ENCODE measurements around the gene TBX18.

Gene TBX18

DNA sequence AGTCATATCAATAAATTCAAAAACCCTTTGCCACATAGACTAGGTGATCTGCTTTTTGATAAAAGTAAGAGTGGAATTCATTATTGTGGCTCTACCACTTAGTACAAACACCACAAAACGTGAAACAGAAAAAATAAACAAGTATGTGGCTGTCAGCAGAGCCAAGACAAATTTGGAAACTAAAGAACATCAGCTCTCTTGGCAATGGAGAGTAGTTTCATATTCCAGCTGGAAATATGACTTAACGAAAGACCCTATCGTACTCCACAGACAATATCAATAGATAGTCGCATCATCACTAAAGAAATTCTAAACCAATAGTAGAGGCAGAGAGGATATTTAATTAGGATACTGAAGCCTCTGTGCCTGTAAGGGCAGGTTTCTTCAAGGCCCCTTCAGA lies 20.8 kb downstream of the TBX18 start:
- DNase-seq = no peak

DNA sequence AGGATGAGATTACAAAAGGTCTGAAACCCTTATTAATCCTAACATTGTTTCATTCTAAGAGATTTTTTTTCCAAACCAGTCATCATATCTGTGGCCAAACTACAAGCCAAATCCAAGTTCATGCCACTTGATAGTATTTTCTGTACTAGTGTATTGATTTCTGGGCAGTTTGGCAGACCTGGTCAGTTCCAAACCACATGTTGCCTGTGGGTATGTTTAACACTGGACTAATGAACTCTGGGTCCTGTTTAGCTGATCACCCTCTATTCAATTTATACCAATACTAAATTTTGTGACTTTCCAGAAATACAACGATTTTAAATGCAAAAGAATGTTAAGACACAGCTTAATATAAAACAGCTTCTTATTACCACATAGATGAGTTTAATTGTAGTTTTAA lies 24.0 kb downstream of the TBX18 start:
- no peak for DNase-seq

DNA sequence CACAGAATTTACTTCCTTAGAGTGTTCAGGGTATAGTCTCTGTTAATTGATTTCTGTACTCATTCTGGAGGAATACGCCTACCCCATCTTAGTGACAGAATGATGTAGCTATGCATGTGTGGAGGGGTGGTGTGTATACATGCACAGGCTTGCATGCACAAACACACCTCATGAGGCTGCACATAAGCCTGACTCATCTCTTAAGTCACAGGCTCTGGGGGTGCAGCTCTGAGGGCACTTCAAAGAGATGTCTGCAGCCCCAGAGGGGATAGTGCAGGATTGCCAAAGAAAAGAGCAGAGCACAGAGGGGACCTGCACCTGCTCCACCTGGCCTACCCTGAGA lies 24.6 kb downstream of the TBX18 start:
- DNase-seq = no peak

DNA sequence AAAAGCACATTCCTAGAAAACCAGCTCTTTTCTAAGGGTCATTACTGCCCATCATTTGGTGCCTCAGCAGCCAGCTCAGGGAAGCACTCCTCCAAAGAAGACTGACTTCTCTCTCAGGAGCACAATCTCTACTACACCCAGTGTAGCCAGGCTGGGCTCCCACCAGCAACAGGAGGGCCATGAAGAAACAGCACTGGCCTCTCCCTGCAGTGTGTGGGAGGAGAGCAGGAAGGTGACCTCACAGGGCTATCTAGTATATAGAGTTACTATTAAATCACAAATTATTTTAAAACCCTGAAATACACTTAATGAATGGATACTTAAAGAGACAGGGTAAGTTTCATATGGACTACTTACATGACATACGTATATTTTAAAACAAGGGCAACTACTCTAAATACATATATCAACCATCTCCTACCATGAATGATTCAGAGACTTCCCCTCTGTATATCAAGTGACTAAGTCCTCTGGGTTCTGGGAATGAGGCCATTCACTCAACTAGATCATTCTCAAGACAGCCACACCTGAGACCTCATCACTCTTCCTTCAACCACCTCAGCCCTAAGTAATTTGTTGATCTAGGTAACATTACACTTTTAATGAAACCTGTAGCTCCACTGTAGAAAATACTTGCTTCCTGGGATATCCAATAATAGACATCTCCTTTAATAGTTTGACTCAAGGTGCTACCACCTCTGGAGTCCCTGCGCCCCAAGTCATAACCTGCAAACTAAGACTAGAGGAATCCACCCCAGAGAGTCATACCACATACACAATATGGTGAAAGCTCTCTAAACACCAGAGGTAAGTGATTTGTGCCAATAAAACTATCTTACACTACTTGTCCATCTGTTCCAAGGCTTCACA lies 25.2 kb downstream of the TBX18 start:
- DNase-seq = no peak

DNA sequence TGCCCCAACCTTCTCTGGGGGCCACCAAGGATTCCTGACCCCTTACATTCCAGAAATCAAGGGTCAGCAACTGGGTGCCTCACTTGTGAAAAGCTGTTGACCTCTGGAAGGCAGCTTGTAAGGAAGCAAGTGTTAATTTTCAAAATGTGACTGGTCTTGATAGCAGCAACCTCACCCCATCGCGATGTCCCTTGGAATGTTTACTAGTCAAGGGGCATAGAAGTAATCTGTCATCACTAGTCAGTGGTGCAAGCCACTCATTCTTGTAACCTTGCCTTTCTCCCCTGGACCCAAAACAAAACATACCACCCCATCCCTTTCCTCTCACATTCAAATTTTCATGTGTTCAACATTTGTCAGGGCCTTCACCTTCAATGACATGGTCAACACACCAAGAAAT lies 30.5 kb downstream of the TBX18 start:
- DNase-seq = no peak

DNA sequence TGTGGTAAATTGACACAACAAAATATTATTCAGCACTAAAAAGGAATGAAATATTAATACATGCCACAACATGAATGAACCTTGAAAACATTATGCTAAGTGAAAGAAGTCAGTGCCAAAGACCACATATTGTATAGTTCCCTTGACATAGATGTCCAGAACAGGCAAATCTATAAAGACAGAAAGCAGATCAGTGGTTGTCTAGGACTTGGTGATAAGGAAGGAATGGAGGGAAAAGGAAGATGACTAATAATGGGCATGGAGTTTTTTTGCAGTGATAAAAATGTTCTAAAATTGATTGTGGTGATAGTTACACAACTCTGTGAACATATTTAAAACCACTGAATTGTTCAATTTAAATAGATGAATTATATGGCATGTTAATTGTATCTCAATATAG lies 32.5 kb downstream of the TBX18 start:
- DNase-seq = no peak

DNA sequence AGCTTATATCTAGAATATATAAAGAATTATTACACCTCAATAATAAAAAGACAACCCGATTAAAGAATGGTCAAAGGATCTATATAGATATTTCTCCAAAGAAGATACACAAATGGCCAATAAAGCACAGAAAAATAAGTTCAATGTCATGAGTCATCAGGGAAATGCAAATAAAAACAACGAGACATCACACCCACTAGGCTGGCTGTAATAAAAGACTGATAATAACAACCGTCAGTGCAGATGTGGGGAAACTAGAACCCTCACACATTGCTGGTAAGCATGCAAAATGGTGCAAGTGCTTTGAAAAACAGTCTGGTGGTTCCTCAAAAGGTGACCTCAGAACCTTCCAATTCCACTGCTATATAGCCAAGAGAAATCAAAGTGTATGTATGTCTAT lies 33.0 kb downstream of the TBX18 start:
- no peak for DNase-seq

DNA sequence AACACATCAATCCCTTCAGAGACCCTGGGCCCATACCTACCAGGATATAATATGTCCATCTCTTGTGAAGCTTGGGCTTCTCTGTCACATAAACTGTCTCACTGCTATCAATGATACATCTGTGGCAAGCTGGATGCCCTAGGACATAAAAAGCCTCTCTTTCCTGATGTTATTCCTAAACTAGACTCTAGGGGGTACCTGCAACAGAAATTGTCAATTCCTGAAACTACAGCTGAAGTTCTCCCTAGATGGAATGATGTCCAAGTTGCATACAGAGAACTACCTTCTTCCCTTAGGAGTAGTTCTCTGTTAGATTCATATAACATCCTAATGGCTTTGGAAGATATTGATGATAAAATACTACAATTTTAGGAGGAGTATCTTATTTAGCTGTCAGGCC lies 35.8 kb downstream of the TBX18 start:
- no peak for DNase-seq

DNA sequence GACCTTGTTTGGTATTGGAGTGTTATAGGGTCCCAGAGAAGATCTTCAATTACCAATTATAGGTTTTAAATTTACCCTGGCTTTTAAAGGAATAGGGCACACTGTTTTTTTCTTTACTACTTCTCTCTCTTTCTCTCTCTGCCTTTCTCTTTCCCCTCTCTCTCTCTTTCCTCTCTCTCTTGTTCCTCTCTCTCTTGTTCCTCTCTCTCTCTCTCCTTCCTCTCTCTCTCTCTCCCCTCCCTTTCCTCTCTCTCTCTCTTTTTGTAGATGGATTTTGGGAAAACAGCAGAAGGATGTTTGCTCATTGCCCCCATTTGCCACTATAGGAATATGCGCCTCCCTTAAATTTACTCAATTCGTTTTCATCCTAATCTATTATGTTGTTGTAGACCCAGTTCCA lies 45.2 kb downstream of the TBX18 start:
- no peak for DNase-seq

DNA sequence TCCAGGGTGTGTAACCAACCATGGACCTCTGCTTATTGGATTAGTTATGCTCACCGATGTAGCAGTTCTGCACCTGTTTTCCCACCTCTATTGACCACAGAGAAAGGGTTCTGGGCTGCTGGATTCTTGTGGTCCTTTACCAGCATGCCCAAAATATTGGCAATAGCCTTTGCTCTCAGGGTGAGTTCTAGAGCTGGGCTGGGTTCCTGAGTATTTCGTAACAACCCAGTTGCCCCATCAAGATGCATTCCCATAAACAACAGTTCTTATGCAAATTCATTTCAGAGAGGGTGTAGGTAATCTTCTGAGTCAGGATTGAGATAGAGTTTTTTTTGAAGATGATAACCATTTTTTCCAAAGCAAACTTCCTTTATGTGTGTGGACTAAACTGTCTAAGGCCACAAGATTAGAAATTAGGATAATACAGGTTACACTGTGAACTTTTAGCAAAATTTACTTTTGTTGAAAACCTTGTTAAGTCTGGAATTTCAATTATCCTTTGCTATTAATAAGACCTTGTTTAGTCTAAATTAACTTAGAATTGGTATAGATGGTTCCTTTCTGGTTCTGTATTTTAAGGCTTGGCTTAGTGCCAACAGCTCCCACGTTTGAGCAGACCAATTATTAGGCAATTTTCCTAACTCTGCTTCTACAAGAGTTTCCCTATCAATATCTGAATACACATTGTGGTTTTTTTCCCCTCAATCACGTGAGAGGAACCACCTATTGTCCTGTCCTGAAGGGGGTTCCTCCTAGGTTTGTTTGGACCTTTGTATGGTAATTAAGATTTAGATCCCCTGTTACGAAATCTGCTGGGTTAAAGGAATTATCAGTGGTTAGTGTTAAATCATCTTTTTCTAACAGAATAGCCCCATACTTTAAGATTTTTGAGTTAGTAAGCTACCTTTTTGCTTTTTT lies 46.1 kb downstream of the TBX18 start:
- no peak for DNase-seq

DNA sequence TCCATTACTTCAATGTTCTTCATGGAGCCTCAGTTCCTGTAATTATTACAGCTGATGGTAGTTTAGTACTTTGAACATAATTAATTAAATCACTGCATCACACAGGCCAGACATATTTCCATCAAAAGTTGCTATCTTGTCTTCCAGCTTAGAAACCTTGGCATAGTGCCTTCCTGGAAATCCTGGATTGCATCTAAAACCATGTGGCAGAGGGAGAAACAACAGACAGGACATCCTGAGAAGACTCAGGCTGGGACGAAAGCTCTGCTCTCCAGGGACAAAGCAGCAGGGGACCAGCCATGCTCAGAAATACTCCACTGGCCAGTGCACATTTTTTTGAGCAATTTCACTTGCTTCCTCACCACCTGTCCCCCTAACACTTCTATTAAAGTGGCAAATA lies 55.3 kb downstream of the TBX18 start:
- no peak for DNase-seq

DNA sequence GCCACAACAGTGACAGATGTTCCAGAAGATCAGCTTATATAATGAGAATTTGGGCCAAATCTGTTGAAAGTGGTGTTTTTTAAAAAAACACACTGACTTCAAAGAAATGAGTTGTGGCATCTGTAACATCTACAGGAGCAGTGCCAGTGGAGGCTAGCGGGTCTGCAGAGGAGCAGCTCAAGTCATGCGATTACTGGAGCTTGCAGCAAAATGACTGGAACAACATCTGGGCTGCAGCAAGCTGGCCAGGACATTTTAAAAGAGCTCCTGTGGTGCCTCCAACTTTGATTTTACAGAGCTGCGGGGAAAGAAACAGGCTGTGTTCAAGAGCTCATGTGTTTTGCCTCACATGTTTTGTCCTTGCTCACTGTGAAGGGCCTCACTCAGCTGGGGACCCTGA lies 57.2 kb downstream of the TBX18 start:
- DNase-seq = no peak

DNA sequence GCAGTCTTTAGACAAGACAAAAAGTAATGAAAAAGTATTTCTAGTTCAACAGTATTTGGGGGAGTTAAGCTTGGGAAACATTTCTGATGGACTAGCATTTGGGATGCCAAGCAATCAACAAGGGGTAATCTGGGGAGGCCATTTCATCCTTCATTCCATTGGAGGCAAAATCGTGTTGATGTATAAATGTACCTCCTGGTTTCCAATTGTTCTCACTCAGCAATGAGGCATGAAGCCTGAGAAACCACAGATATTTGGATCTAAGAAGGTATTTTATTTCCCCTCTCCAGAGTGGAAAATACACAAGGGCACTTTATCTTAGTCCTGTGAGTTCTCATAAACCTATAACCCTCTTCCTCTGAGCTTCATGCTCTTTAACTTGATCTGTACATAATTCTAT lies 68.2 kb downstream of the TBX18 start:
- no peak for DNase-seq

DNA sequence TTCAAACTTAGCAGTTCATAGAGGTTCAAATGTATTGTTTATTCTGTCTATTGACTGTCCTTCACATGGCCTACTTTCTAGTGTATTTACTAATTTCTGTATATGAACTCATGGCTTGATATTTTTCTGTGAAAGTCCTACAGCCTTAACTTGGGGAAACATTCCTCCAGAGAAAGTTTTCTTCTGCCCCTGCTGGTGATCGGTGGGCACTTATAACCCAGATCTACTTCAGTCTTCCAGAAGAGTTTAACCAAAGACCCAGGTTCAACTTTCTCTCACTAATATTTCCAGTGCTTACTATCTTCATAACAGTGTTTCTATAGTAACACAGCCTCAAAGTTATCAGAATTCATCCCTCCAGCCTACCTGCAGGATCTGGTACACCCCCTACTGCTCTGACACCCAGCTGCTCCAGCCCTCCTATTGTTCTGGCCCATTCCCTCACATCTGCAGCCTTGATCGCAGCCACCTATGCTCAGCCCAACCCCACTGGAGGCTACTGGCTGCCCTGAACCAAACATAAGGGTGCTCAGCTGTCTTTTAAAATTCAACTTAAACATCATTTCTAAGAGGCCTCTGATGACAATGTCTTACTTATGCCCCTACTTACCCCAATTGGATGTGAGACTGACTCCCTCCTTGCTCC lies 72.3 kb downstream of the TBX18 start:
- no peak for DNase-seq

DNA sequence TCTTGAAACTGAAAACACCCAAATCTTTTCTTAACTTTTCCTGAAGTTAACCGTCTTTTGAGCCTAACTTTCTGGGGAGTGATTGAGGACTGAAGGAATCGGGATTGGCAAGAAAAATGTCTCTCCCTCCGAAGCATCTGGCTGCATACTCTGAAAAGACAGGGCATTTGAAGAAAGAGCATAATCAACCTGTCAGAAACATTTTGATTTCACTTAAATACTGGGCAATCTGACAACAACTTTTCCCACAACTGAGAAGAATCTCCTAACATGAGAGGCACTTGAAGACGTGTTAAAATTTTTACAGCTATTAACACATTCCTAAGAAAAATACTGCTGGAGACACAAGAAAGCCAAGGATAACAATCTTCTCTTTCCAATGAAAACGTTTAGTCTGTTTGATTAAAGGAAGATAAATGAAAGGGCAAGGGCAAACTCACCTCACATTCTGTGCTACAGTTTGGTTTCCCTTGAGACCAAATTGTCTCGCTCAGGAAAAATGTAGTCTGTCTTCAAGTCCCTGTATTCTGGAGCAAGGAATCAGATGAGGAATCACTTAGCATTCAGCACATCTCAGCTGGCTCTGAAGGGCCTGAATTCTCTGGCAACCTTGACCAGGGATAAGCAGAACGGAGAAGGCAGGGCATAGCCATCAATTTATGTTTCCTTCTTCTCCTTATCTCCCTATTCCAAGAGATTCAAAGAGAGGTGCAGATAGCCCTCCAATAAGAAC lies 76.1 kb downstream of the TBX18 start:
- no peak for DNase-seq

DNA sequence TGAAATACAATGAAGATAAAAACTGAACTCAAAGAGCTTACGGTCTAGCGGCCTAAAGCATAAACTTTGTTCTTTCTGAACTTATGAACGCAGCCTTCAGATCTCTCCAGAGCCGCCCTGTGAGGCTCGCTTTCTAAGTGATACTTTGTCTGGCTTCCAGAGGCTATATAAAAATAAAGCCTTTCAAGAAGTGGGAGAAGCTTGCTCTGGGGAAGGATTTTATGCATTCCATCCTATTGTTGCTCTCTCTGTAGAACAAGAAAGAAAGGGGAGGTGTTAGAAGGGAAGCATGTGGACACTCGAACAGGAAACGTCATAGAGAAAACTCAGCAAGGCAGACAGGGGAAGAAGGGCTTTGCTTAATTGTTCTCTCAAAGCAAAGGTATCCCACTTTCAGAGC lies 77.0 kb downstream of the TBX18 start:
- DNase-seq = no peak

DNA sequence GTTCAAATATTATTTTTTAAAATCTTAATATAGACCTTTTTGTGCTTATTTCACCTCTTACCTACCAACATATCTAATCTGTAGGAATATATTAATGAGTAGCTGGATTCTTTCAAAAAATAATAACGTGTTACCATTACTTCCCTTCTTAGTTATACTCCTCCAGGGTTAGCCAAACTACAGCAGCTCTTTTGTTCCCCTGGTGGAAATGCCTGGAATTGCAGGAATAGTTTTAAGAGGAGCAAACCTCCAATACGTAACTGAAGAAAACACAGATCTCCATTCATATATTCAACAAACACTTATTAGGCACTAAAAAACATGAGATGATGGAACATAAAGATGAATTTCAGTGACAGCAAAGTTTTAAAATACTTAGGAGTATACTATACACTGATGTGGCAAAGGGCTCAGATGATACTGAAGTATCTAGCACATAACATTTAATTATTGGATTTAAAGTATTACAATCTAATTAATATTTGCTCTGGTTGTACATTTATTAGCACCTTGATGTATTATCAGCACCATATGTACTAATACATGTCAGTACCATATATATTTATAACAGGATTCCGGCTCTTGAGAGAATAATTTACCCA lies 78.3 kb downstream of the TBX18 start:
- DNase-seq = no peak

DNA sequence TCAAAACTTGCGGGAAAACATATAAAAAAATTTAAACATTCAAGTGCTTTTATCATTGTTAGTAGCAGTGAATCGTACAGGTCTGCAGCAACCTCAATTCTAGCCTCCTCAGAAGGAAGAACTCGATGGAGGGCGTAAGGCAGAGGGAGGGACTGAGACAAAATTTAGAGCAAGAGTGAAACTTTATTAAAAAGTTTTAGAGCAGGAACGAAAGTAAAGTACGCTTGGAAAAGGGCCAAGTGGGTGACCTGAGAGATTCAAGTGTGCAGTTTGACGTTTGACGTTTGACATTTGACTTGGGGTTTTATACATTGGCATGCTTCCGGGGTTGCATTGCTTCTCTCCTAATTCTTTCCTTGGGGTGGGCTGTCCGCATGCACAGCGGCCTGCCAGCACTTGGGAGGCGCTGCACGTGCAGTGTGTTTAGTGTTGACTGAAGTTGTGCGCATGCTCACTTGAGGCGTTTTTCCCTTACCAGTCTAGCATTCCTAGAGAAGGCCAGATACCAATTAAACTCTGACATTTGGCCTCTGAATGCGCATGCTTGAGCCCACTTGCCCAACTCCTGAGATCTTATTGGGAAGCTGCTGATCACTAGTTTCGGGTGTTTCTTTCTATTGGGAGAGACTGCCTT lies 82.6 kb downstream of the TBX18 start:
- no peak for DNase-seq

DNA sequence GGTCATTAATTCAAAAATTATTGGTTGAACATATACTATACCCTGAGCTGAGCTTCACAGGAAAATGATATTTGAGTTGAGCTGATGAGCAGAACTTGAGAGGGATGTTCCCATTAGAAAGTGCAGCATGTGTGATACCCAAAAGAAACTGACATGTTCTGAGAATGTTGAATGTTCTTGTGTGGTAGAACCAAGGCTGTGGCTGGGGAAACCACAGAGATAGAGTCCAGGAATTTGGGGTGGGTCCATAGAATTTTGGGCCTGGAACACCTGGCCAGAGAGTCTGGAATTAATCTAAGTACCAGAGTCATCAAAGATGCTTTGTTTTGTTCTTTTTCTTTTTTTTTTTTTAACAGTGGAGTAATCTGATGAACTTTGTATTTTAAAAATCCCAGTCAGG lies 88.7 kb downstream of the TBX18 start:
- DNase-seq = no peak

DNA sequence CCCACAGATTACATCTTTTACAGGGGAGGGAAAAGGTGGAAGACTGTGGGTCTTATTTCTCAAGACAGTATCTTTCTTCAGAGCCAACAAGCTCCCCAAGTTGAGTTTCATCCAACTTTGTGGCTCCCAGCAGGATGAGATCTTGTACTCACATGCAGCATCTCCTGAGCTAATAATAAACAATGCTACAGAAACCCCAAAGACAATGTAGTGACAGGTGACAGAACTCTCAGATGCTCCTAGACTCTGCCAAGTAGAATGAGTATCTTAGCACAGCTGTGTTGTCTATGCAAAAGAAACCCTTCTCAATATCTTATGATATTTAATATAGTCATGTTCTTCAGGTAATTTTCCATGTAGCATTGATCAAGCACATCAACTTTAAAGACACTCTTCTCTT lies 90.0 kb downstream of the TBX18 start:
- no peak for DNase-seq

DNA sequence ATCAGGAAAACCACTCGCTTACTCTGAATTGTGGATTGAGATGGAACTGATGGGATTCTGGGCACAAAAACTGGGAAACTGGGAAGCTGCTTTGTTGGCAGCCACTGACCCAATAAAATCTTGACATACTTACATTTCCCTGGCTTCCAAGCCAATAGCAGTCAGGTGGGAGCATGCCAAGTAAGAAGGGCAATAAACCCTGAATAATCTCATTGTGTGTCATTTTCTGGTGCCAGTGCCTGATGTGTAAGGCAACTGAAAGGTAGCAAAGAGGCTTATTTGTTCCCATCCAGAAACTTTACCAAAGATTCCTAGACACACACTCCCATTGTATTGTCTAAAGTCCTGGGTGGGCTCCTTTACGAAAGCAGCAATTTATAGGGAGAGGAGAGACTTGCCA lies 93.2 kb downstream of the TBX18 start:
- no peak for DNase-seq

DNA sequence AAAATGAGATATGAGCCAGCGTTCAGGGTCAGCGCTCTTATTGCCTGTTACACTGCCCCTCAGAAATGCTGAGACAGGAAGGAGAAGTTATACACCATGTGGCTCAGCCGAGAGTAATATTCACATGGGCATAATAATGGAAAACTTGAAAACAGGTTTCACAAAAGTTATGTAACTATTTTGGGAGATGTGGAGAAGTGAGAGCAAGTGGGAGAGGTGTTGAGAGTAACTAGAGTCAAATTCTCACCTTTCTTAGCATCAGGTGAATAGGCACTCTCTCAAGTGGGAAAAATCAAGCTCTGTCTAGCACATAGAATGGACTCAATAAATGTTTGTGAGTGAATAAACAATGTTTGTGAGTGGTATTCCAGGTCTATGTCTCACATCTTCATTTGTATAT lies 94.5 kb downstream of the TBX18 start:
- no peak for DNase-seq
